Astrocyte (in vitro differentiated cells and primary cell): Measurements from ENCODE around the gene ANKRD9.

Experiments used
- EZH2 ChIP-seq: IDR thresholded peaks from 2 replicates; pipeline ENCODE4 v1.6.1; 2012; ENCODE audit warnings: mild to moderate bottlenecking, low read length, inconsistent platforms; ENCODE audit not compliant: insufficient read depth
- TF ChIP-seq, protein P1 (sequence below): IDR thresholded peaks from 2 replicates; pipeline ENCODE4 v1.5.1; 2011; ENCODE audit warnings: low read depth, mild to moderate bottlenecking, inconsistent platforms, low read length, moderate library complexity; ENCODE audit not compliant: insufficient read depth

DNA sequence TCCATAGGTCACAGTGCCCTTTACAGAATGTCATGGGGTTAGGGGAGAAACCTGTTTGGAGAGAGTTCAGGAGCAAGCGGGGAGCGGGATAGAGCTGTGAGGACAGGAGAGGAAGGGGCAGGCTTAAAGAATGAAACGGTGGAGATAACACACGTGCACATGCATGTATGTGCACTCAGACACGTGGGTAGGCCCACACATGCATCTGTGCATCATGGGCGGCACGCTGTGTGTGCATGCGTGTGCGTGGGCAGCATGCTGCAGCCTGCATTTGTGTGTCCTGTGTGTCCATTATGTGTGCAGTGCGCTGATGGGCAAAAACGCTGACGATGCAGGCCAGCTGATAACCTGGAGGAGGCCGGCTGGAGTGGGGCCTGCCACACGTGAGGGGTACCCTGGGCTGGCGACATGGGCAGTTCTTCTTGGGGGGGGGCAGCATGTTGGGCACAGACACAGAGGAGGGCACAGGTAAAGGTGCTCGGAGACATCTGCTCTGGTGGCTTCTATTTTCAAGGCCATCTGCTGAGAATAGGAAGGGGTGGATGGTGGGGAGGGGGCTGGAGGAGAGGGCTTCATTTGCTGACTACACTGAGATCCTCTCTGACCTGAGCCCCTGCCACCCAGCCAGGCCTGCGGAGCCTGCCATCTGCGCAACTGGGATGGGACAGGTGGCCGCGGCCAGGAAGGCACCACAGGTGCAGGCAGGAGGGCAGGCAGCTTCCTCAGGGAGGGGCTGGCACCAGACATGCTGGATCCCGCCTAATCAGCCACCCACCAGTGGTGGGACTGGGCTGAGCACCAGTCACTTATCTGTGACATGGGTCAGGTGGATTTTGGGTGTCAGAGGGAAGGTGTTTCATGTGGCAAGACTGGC is 4.6 kb upstream of the ANKRD9 start:
- TF ChIP-seq, protein P1, sequence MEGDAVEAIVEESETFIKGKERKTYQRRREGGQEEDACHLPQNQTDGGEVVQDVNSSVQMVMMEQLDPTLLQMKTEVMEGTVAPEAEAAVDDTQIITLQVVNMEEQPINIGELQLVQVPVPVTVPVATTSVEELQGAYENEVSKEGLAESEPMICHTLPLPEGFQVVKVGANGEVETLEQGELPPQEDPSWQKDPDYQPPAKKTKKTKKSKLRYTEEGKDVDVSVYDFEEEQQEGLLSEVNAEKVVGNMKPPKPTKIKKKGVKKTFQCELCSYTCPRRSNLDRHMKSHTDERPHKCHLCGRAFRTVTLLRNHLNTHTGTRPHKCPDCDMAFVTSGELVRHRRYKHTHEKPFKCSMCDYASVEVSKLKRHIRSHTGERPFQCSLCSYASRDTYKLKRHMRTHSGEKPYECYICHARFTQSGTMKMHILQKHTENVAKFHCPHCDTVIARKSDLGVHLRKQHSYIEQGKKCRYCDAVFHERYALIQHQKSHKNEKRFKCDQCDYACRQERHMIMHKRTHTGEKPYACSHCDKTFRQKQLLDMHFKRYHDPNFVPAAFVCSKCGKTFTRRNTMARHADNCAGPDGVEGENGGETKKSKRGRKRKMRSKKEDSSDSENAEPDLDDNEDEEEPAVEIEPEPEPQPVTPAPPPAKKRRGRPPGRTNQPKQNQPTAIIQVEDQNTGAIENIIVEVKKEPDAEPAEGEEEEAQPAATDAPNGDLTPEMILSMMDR, result no peak
- TF ChIP-seq EZH2, result no peak
